HG02571 (cell line): ENCODE results near the gene AFDN.

Experiments used
- ATAC-seq: cut with Tn5 transposase; IDR thresholded peaks from one replicate; pipeline ENCODE4 v1.9.1; 2021; ENCODE audit warnings: mild to moderate bottlenecking, moderate library complexity; ENCODE audit not compliant: unreplicated experiment

The AFDN gene

DNA sequence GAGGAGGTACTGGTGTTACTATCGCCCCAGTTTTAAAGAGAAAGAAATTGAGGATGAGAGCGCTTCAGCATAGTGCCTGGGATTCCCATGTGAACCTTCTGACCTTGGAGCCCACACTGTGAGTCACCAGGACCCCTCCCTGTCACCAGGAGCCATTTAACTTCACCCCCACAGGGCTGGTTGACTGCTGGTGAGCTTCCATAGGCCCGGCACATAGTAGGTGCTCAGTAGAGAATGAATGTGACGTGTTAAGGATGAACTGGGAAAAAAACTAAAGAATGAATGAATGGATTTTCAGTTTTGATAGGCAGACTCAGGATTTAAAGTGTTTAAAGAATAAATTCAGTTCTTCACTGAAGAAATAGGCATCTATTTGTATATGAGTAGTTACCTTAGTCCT lies 117.4 kb downstream of the AFDN start:
- no peak for ATAC-seq

DNA sequence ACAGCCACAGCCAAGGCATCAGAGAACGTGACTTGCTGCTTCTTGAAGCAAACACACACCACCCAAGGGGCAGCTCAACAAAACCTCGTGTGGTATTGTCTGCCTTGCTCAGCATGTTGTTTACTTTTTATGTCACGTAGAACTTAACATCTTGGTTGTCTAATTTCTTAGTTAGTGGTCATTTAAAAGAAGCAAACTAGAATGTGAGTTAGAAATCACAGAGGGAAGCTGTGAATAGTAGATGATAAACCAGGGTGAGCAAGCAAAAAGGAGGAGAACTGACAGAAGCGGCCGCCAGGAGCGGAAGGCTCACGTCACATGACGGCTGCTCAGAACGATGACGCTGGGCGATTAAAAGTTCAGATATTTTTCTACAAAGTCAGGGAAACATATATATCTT lies 119.3 kb downstream of the AFDN start:
- ATAC-seq: no peak

DNA sequence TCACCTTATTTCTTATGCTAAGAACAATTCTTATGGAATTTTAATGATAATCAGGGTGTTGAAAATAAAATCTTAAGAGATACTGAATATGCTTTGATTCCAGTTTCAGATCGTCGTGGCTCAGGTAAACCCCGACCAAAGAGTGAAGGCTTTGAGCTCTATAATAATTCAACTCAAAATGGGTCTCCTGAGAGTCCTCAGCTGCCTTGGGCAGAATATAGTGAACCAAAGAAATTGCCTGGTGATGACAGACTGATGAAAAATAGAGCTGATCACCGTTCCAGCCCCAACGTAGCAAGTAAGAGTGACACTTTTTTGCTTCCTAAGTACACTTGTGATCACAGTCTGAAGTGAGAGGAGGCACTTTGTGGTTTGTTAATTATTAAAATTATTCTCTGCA lies 119.9 kb downstream of the AFDN start:
- ATAC-seq: no peak

DNA sequence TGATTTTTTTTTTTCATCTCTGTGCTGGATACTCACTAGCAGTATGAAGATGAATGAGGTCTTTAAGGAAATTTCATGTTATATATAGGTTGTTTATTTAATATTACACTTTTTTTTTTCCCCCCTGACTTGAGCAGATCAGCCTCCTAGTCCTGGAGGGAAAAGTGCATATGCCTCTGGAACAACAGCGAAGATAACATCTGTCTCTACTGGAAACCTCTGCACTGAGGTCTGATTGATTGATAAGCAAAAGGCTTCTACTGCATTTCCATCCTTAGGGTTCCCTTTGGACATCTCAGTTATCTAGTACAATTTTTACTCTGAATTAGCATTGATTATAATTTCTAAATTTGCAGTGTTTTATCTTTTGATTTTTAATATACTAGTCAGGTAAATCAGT lies 121.0 kb downstream of the AFDN start:
- ATAC-seq: no peak

DNA sequence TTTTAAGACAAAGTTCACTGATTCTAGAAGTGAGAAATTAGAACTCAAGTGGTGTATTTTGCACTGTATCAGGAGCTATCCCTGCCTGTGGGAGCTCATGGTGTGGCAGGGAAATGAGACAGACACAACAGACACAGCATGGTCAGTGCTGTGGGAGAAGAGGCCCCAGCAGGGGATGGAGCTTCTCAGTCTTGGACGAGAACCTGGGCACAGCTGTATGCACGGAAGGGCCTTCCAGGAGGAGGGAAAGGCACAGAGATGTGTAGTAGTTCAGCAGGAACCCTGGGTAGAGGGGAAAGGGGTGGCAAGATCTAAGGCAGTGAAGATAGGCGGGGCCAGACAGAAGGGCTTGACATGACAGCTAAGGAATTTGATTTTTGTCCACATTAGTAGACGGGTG lies 122.0 kb downstream of the AFDN start:
- ATAC-seq: no peak

DNA sequence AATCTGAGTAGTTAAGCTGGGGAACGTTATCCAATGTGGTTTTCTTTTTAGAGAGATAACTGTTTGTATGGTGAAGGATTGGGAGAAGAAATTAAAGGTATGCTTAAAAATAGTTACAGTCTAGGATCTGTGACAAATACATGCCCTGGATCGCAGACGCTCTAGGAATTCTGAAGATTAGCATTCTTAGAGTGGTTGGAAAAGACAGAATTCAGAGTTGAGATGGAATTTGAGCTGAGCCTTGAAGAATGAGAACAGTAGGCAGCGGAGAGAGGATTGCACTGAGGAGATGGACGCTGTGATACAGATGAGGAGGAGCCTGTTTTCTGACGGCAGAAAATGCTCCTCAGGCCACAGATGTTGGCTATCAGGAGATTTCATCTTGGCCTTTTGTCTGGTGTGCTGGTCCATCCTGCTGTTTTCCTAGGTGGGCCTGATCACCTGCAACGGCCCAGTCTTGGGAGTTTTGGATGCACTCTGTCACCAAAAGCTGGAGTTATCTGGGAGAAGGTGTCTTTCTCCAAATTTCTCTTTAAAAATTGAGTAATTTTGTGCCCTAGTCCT lies 122.5 kb downstream of the AFDN start:
- no peak for ATAC-seq

DNA sequence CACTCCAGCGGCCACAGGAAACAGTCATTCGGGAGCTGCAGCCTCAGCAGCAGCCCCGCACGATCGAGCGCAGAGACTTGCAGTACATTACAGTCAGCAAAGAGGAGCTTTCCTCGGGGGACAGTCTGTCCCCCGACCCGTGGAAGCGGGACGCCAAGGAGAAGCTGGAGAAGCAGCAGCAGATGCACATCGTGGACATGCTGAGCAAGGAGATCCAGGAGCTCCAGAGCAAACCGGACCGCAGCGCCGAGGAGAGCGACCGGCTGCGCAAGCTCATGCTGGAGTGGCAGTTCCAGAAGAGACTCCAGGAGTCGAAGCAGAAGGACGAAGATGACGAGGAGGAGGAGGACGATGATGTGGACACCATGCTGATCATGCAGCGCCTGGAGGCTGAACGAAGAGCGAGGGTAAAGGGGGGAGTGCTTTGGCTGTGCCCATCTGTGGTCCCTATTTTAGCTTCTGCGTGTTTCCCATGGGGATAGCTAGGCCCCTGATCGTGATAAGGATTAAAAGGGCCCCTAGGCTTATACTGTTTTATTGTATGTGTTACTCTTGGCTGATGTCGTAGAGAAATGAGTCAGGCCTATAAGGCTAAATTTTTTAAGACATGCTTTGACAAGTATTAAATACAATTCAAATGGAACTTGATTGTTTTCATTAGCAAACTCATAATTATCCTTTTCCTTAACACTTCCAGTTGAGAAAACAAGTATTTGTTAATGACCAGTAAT lies 125.2 kb downstream of the AFDN start:
- ATAC-seq: no peak

DNA sequence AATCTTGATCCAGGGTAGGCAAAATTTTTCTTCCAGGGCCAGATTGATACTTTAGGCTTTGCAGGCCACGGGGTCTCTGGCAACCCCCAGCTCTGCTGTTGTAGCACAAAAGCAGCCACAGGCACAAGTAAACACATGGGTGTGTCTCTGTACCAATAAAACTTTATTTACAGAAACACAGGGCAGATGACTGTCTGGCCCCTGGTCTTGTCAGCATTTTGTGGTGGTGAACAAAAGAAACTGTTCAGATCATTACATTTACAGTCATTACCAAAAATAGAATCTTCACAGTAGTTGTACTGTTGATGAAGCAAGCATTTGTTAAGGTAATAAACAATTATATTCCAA lies 125.8 kb downstream of the AFDN start:
- no peak for ATAC-seq

DNA sequence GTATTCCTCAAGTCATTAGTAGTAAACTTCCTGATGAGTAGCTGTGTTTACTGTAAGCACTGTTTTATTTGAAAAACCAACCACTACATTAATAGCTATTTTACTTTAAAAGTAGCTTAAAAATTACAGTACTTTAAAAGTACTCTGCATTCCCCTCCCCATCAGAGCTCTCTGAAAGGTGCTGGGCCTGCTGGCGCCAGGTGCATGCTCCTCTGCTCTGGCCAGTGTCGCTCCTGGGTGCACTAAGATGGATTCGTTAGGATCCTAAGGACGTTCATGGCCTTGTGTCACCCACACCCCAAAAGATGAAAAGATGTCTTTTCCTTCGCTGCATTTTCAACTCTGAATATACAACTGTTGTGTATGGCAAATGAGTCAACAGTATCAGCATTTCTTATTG lies 126.8 kb downstream of the AFDN start:
- ATAC-seq: no peak

DNA sequence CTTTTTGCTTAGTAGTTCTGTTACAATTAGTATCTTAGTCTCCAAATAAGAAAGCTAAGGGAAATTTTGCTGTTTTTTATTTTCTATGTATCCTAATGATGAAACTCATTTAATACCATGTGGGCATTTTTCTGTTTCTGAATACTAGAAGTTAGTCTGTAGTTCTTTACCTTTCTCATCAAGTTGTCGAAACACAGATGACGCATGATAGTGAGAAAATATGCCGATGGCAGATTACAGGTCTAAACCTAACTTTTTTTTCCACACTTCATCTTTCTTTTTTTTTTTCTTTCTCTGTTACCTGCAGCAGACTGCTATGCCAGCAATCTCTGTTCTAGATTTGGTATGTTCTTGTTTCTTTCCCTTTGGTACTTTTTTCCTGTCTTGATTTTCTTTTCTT lies 127.4 kb downstream of the AFDN start:
- no peak for ATAC-seq

DNA sequence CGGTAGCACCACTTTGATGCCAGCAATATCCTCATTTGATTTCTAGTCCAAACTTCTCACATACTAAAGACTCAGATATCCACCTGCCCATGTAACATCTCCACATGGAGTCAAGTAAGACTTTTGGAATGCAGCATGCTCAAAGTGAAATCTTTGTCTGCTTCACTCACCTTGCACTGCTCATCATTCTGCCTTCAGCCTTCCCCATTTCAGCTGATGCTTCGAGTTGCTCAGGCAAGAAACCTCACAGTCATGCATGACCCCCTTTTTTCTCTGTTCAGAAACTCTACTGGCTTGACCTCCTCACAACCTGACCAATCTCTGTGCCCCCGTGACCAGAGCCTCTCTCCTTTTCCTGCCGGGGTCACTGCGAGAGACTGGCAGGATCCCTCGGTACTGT lies 129.8 kb downstream of the AFDN start:
- no peak for ATAC-seq

DNA sequence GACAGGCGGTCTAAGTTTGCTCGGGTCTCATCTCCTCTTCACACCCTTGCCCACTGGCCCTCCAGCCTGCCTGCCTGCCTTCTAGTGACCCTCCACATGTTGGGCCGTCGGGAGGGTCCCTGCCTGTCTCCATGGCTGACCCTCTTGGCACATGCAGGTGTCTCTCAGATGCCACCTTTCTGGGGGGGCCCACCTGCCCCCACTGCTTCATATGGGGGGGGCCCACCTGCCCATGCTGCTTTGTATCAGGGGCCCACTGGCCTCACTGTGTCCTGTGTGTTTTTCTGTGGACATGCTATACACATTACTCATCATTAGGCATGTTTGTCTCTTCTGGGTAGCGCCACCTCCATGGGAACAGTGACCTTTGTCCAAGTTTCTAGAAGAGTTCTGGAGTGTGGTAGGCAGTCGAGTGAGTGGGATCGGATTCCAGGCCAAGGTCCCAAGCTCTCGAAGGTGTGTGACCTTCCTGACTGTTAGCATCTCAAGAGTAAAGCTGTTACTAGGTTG lies 130.3 kb downstream of the AFDN start:
- ATAC-seq: no peak

DNA sequence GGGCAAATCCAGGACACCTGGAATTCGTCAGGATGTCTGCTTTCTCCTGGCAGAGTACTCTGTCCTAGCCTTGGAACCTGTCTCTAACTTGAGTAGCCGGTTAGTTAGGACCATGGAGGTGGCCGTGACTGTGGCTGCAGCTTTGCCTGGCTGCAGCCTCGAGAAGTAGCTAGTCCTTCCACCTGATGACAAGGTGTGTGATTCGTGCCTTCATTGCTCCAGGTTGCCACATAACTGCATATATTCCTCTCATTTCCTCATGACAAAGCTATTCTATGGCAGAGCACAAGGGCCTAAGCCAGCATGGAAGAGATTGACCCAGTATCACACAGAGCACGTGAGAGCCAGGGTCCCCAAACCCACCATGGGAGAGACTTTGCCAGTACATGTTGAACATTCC lies 130.9 kb downstream of the AFDN start:
- ATAC-seq: no peak

DNA sequence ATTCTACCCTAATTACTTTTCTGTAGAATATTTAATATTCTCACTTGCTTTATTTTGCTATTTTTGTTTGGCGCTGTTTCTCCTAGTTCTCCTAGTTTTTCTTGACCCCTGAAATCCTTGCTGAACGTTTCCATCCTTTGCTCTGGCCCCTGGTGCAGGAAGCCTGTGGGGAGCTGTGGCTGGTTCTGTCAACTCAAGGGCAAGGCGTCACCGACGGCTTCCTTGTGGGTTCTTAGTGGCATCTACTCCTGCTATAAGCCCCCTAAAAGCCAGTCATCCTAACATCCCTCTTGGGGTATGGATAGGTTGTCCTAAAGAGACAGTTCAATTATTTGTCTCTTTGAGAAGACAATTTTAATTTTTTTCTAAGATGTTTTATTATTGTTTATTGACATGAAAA lies 133.9 kb downstream of the AFDN start:
- ATAC-seq: no peak

DNA sequence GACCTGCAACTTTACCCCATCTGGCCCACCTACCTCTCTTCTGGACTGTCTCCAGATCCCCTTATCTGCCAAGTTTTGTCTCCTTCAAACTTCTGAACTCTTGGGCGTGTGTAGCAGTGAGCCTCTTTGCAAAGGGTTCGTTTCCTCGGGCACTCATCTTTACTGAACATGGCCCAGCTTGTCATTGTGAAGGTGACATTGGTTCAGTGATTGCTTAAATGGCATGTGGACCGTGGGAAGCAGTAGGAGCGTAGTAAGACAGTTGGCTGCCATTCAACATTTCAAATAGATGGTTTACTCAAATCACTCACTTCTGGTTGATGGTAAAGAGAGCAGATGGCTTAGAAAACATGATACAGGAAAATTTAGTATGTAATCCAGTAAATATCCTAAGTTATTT lies 136.0 kb downstream of the AFDN start:
- ATAC-seq: no peak

DNA sequence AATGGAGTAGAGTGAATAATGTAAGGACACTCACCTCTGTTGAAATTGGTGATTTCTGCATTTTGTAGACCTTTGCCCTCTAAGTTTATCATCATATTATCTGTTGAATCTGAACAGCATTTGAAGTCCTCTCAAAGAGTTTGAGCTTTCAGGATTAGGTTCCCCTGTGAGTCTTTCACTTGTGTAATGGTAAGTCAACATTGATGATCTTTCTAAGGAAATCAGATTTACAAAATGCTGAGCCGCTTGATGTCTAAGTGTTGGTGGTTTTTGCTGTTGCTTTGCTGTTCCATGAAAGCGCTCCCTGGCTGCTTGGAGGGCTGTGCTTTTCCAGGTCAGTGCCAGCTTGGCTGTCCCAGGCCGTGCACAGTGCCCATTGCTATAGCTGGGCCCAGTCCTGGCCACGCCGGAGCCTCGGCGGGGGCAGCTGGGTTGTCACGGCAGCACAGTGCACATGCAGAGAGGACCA lies 136.9 kb downstream of the AFDN start:
- ATAC-seq: no peak

DNA sequence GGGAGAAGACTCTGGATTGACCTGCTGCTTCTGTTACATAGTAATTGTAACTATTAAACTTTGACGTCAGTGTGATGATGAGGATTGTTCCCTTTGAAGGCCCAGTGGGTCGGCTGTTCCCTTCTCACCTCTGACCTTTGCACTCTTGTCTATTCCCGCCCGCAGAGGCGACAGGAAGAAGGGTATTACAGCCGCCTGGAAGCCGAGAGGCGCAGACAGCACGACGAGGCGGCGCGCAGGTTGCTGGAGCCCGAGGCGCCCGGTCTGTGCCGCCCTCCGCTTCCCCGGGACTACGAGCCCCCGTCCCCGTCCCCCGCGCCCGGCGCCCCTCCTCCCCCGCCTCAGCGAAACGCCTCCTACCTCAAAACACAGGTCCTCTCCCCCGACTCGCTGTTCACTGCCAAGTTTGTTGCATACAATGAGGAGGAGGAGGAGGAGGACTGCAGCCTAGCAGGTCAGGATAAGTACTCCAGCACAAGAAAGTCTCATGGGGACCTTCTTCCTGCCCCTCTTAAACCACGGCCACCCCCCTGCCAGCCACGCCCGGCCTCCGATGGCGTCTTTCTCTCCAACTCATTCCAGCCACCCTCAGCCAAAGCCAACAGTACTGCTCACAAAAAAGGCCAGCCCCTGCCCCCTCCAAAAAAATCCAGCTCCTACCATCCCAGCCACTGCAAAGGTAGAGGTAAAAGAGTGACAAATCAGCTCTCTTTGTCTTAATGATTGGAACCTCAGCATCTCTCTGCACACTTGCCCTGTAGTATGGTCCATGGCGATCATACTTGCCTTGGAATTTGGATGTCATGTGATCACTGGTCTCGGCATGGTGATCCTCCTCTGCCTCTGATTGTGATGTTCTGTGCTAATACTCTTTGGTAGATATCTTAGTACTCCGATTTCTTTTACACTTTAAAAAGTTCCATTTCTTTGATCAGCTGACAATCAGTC lies 139.2 kb downstream of the AFDN start:
- ATAC-seq: no peak

DNA sequence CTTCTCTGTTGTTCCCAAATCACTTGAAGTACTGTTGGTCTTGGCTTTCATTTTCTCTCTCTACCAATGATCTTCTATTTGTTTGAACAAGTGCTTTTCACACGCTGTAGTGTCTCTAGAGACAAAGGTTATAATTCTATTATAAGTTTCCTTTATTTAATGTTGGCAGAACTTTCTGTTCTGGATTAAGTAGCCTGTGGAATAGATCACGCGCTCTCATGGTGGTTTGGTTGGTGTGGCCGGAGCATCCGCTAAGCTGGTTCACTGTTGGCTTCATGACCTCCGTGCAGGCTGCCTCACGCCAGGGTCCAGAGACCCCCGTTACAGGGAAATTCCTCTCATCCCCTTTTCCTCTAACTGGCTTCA lies 139.8 kb downstream of the AFDN start:
- no peak for ATAC-seq

DNA sequence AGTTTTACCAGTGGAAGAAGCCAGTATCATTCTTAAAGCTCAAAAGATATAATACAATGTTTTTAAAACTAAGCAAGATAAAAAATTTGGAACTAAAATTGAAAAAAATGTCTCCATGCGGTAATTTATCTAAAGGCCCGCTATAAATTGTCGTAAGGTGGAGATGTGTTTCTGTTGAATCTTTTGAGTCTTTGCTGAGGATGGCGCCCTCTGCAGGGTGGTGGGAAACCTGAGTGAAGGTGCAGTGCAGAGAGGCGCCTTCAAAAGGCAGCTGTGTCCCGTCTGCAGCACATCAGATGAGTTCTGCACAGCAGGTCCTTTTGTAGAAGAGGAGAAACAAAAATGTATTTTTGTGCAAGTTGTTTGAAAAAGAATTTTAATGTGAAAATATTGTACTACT lies 141.4 kb downstream of the AFDN start:
- ATAC-seq: no peak

DNA sequence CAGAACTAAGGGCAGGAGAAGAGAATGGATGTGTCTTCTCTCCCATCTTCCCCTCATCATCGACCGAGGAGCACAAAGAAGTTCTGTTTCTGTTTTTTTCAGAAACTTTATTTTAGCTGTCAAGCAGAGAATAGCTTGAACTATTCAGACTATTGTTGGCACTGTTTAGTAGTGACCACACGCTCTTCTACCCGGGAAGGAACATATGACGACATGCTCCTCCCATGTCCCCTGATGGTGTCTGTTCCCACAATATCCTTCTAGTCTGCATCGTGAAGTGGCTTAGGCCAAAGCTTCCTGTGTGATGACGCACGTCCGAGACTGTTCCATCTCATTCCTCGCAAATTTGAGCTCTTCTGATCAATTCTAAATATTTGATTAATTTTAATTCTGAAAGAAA lies 143.5 kb downstream of the AFDN start:
- no peak for ATAC-seq

DNA sequence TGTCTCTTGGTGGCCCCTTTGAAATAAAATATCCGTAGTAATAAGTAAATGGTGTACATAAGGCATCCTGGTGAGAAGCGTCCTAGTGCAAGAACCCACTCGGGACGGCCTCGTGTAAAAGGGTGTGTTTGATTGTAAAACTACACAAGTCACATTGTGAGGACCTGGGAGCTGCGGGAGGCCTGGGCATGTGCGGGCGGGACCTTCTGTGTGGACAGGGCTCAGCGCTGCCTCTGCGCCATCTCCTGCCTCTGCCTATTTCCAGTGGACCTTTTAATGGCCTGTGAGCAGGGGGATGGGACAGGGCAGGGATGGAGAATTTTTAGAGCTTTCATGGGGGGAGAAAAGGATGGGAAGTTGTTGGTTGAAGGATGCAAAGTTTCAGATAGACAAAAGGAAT lies 145.5 kb downstream of the AFDN start:
- ATAC-seq: no peak
